ENCODE data around the gene FLRT2. TPM values are rescaled to one million over a fixed set of nuclear protein-coding genes. Genes with fewer than 3 reads are reported as not detected.

FLRT2 gene
- total RNA-seq, 1 experiment from 2014 or later, result 2.1 TPM

DNA sequence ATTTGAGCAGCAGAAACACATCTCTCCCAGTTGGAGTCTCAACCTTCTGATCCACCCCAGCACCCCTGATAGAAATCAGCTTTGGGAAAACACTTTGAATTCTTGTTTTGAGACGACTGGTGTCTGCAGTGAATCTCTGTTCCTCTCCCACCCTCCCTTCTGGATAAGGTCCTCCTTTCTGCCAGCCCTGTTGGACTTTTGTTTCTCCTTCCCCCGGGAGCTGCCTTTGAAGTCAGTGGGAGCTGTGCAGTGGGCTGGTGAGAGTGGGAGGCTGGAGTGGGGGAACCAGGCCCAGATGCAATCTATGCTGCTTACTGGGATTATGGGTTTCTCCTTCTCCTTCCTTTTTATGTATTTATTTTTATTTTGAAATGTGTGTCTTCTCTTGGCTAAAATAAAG is 49.0 kb downstream of the FLRT2 start:
- Histone ChIP-seq H3K79me2 (ENCODE audit: low read depth) (no peaks in the 10 kb centered on the region), H3K4me3 (no peak overlapping the region), H3K27me3 (ENCODE audit: insufficient read depth, low read depth) (no peaks in the 10 kb centered on the region), H3F3A (ENCODE audit: insufficient read depth, low read depth) (no peaks in the 10 kb centered on the region), H3K36me3 (ENCODE audit: low read depth) (no peaks in the 10 kb centered on the region), H3K4me2 (no peak overlapping the region), H3K4me1 (replicated peaks; ENCODE audit: insufficient read depth) (no peaks in the 10 kb centered on the region), H3K9me3 (ENCODE audit: insufficient read depth, low read depth) (no peaks in the 10 kb centered on the region), H3K27ac (no peak overlapping the region), H2AFZ (no peak overlapping the region), H4K20me1 (ENCODE audit: insufficient read depth) (no peaks in the 10 kb centered on the region), H3K9me2 (ENCODE audit: insufficient read depth) (no peaks in the 10 kb centered on the region)
- TF ChIP-seq, protein P1, sequence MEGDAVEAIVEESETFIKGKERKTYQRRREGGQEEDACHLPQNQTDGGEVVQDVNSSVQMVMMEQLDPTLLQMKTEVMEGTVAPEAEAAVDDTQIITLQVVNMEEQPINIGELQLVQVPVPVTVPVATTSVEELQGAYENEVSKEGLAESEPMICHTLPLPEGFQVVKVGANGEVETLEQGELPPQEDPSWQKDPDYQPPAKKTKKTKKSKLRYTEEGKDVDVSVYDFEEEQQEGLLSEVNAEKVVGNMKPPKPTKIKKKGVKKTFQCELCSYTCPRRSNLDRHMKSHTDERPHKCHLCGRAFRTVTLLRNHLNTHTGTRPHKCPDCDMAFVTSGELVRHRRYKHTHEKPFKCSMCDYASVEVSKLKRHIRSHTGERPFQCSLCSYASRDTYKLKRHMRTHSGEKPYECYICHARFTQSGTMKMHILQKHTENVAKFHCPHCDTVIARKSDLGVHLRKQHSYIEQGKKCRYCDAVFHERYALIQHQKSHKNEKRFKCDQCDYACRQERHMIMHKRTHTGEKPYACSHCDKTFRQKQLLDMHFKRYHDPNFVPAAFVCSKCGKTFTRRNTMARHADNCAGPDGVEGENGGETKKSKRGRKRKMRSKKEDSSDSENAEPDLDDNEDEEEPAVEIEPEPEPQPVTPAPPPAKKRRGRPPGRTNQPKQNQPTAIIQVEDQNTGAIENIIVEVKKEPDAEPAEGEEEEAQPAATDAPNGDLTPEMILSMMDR (conservative IDR thresholded peaks at IDR 0.05), result no peak
- TF ChIP-seq EZH2 (IDR thresholded peaks at IDR 0.05; ENCODE audit: low read depth), result no peak
- no TSS peak for BruUV-seq (replicated peaks)
- ChIA-PET POLR2A (ENCODE audit: unreplicated experiment) (no interaction called here), CTCF (no interaction called here)
- intact Hi-C loops (cut with micrococcal nuclease; ENCODE audit: unreplicated experiment), result no loop called here
- DNase-seq, result no peak

DNA sequence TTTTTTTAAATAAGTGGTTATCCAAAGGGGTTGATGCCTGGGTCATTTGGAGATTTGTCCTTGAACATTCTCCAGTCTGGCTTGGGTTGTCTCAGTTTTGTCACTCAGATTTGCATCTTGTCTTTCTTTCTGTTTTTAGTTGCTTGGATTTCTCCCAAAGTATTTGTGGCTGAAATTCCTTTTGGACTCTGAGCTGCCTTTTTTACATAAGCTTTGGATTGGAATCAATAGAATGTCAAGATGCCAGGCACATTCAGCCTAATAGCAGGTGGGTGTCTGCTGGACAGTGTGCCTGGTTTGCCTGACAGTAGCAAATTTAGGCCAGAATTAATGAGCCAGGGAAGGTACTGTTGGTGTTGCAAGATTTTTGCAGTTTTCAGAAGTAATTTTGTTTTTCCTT is 50.0 kb downstream of the FLRT2 start:
- Histone ChIP-seq H3K4me3 (no peak overlapping the region), H4K20me1 (ENCODE audit: insufficient read depth) (no peaks in the 10 kb centered on the region), H3K27ac (no peak overlapping the region), H3K36me3 (ENCODE audit: low read depth) (no peaks in the 10 kb centered on the region), H3K79me2 (ENCODE audit: low read depth) (no peaks in the 10 kb centered on the region), H3K27me3 (ENCODE audit: insufficient read depth, low read depth) (no peaks in the 10 kb centered on the region), H2AFZ (no peak overlapping the region), H3F3A (ENCODE audit: insufficient read depth, low read depth) (no peaks in the 10 kb centered on the region), H3K9me2 (ENCODE audit: insufficient read depth) (no peaks in the 10 kb centered on the region), H3K4me2 (no peak overlapping the region), H3K9me3 (ENCODE audit: insufficient read depth, low read depth) (no peaks in the 10 kb centered on the region), H3K4me1 (replicated peaks; ENCODE audit: insufficient read depth) (no peaks in the 10 kb centered on the region)
- ChIA-PET CTCF (no interaction called here), POLR2A (ENCODE audit: unreplicated experiment) (no interaction called here)
- TF ChIP-seq EZH2 (IDR thresholded peaks at IDR 0.05; ENCODE audit: low read depth), result no peak
- TF ChIP-seq, protein P1 (conservative IDR thresholded peaks at IDR 0.05), result no peak
- intact Hi-C loops (cut with micrococcal nuclease; ENCODE audit: unreplicated experiment), result no loop called here
- no TSS peak for BruUV-seq (replicated peaks)
- no peak for DNase-seq

DNA sequence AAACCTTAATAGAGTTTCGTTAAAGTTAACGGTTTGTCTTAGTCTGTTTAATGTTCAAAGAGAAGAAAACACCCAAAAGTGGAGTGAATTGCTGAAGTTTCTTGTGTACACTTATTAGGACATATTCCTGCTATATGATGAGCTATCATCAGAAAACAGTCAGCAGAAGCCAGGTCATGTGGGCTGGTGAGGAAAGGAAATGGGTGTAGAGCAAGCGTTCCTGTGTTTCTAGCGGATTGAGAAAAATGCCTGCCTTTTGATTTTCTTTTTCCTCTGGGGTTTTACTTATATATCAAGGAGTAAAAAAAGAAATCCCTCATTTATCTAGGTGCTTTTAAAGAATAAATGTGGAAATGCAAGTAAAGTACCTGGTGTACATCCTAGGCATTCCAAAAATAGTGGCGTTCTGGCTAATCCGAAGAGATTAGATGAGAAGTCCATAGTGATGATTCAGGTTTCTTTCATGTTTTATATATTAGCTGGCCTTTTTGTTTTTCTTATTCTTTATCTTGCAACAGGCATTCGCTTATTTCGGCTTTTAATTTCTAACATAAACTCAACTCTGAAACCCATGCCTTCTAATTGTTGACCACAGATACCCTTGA is 50.7 kb downstream of the FLRT2 start:
- Histone ChIP-seq H3K4me2 (no peak overlapping the region), H3K36me3 (ENCODE audit: low read depth) (no peaks in the 10 kb centered on the region), H4K20me1 (ENCODE audit: insufficient read depth) (no peaks in the 10 kb centered on the region), H3K79me2 (ENCODE audit: low read depth) (no peaks in the 10 kb centered on the region), H3F3A (ENCODE audit: insufficient read depth, low read depth) (no peaks in the 10 kb centered on the region), H3K27me3 (ENCODE audit: insufficient read depth, low read depth) (no peaks in the 10 kb centered on the region), H3K9me2 (ENCODE audit: insufficient read depth) (no peaks in the 10 kb centered on the region), H3K27ac (no peak overlapping the region), H2AFZ (no peak overlapping the region), H3K9me3 (ENCODE audit: insufficient read depth, low read depth) (no peaks in the 10 kb centered on the region), H3K4me1 (replicated peaks; ENCODE audit: insufficient read depth) (no peaks in the 10 kb centered on the region), H3K4me3 (no peak overlapping the region)
- TF ChIP-seq, protein P1 (conservative IDR thresholded peaks at IDR 0.05), result no peak
- no peak for TF ChIP-seq EZH2 (IDR thresholded peaks at IDR 0.05; ENCODE audit: low read depth)
- intact Hi-C loops (cut with micrococcal nuclease; ENCODE audit: unreplicated experiment), result no loop called here
- no peak for DNase-seq
- ChIA-PET POLR2A (ENCODE audit: unreplicated experiment) (no interaction called here), CTCF (no interaction called here)
- no TSS peak for BruUV-seq (replicated peaks)
